H1 (cell line): Measurements from ENCODE around the gene NIPAL3. TPM values are rescaled to one million over a fixed set of nuclear protein-coding genes. Genes with fewer than 3 reads are reported as not detected.

Source experiments
- CTCF ChIA-PET: fragments of 300-600 bp; sonication (Branson Sonifier 250); formaldehyde crosslinking; loops from one replicate; lab custom pipeline; 2021; ENCODE audit not compliant: partially characterized antibody; lab: Charles Lee
- POLR2A ChIA-PET: fragments of 300-600 bp; sonication (Branson Sonifier 250); formaldehyde crosslinking; loops from one replicate; lab custom pipeline; 2021; ENCODE audit warnings: inconsistent platforms; ENCODE audit not compliant: partially characterized antibody; lab: Charles Lee
- DNase-seq, 2 experiments: peaks; one replicate each; pipeline versions ENCODE4 v3.0.0 to v3.0.0-alpha.2; 2010 to 2022; ENCODE audit warnings: low spot score in 2 of 2, low read depth in 1 of 2, mixed read lengths in 1 of 2
- FAIRE-seq: peaks from 2 replicates; lab custom pipeline; 2011; peaks lifted over from hg19 to GRCh38; lab: Jason Lieb, UNC
- H2AFZ ChIP-seq: 2 replicates; pipeline ENCODE4 v1.8.1; 2012; ENCODE audit warnings: low read length, inconsistent platforms
- H2AK5ac ChIP-seq: 2 replicates; pipeline ENCODE4 v1.6.1; 2013; ENCODE audit warnings: low read depth, low read length
- H2BK120ac ChIP-seq: replicated peaks from 2 replicates; pipeline ENCODE3; 2013; ENCODE audit warnings: low read depth, low read length, inconsistent platforms
- H2BK12ac ChIP-seq: 2 replicates; pipeline ENCODE4 v1.6.1; 2013; ENCODE audit warnings: low read depth, low read length
- H2BK15ac ChIP-seq: 2 replicates; pipeline ENCODE4 v1.6.1; 2013; ENCODE audit warnings: low read length
- H2BK20ac ChIP-seq: 2 replicates; pipeline ENCODE4 v1.6.1; 2013; ENCODE audit warnings: low read length
- H2BK5ac ChIP-seq: 2 replicates; pipeline ENCODE4 v1.6.1; 2013; ENCODE audit warnings: low read depth, low read length
- H3K14ac ChIP-seq: 2 replicates; pipeline ENCODE4 v1.6.1; 2013; ENCODE audit warnings: inconsistent platforms; ENCODE audit not compliant: insufficient read length
- H3K18ac ChIP-seq: 2 replicates; pipeline ENCODE4 v1.6.1; 2013; ENCODE audit warnings: low read length; ENCODE audit errors: extremely low read depth
- H3K23ac ChIP-seq: 2 replicates; pipeline ENCODE4 v1.6.1; 2013; ENCODE audit warnings: inconsistent platforms; ENCODE audit not compliant: insufficient read length
- H3K23me2 ChIP-seq: 2 replicates; pipeline ENCODE4 v1.6.1; 2013; ENCODE audit warnings: low read depth, low read length
- H3K27ac ChIP-seq: 2 replicates; pipeline ENCODE4 v1.6.1; 2011; ENCODE audit warnings: low read depth, low read length, inconsistent platforms
- H3K27me3 ChIP-seq, 4 experiments: replicated peaks in 1 of 4; 1 replicate in 1 of 4; 2 replicates in 3 of 4; pipeline versions ENCODE4 v1.6.1 to v1.8.1; 2011 to 2013; ENCODE audit warnings: low read length in 3 of 4, mild to moderate bottlenecking in 3 of 4, inconsistent platforms in 2 of 4, mixed read lengths in 2 of 4, moderate library complexity in 1 of 4; ENCODE audit not compliant: control insufficient read depth in 3 of 4, insufficient read depth in 3 of 4; ENCODE audit errors: extremely low read depth in 1 of 4
- H3K36me3 ChIP-seq, 4 experiments: 2 replicates each; pipeline versions ENCODE4 v1.6.1 to v1.8.1; 2011 to 2013; ENCODE audit warnings: mild to moderate bottlenecking in 4 of 4, low read length in 3 of 4, moderate library complexity in 2 of 4, control low read depth in 1 of 4, inconsistent platforms in 1 of 4; ENCODE audit not compliant: insufficient read depth in 4 of 4, control insufficient read depth in 2 of 4
- H3K4ac ChIP-seq: replicated peaks from 2 replicates; pipeline ENCODE3; 2013; ENCODE audit warnings: low read length, low read depth, mixed read lengths, inconsistent platforms; ENCODE audit not compliant: insufficient read length
- H3K4me1 ChIP-seq, 4 experiments: replicated peaks in 1 of 4; 1 replicate in 1 of 4; 2 replicates in 3 of 4; pipeline versions ENCODE4 v1.6.1 to v1.8.1; 2011 to 2013; ENCODE audit warnings: low read length in 3 of 4, inconsistent platforms in 2 of 4, mixed read lengths in 1 of 4; ENCODE audit not compliant: insufficient read depth in 4 of 4, control insufficient read depth in 3 of 4
- H3K4me2 ChIP-seq, 2 experiments: 2 replicates each; pipeline versions ENCODE4 v1.6.1 to v1.8.1; 2011 to 2013; ENCODE audit warnings: low read depth in 2 of 2, low read length in 2 of 2, control low read depth in 1 of 2, inconsistent platforms in 1 of 2, mild to moderate bottlenecking in 1 of 2; ENCODE audit not compliant: insufficient read depth in 1 of 2
- H3K4me3 ChIP-seq, 4 experiments: fragments of 200-600, 300-600 bp in 1 of 4; sonication (generic), shearing (Covaris generic), sonication (Bioruptor Twin) in 1 of 4; 2 replicates each; pipeline versions ENCODE4 v1.5.1 to v1.8.1; 2011 to 2016; ENCODE audit warnings: low read length in 4 of 4, low read depth in 3 of 4, control low read depth in 2 of 4, inconsistent platforms in 2 of 4, mild to moderate bottlenecking in 2 of 4, mixed read lengths in 1 of 4, moderate library complexity in 1 of 4; ENCODE audit not compliant: insufficient read depth in 2 of 4; ENCODE audit errors: extremely low read depth in 1 of 4
- H3K56ac ChIP-seq: replicated peaks from 2 replicates; pipeline ENCODE3; 2013; ENCODE audit warnings: low read depth, mild to moderate bottlenecking, mixed read lengths, low read length, inconsistent platforms; ENCODE audit not compliant: insufficient read length
- H3K79me1 ChIP-seq: 2 replicates; pipeline ENCODE4 v1.6.1; 2013; ENCODE audit warnings: low read depth, low read length, control low read depth
- H3K79me2 ChIP-seq, 2 experiments: 2 replicates each; pipeline versions ENCODE4 v1.6.1 to v1.8.1; 2012 to 2013; ENCODE audit warnings: low read length in 2 of 2, mild to moderate bottlenecking in 2 of 2, inconsistent platforms in 1 of 2; ENCODE audit not compliant: insufficient read depth in 2 of 2, control insufficient read depth in 1 of 2
- H3K9ac ChIP-seq, 4 experiments: replicated peaks in 1 of 4; 1 replicate in 1 of 4; 2 replicates in 3 of 4; pipeline versions ENCODE4 v1.6.1 to v1.8.1; 2011 to 2013; ENCODE audit warnings: low read depth in 3 of 4, low read length in 3 of 4, control low read depth in 2 of 4, mild to moderate bottlenecking in 2 of 4, moderate library complexity in 2 of 4, inconsistent platforms in 1 of 4; ENCODE audit errors: extremely low read depth in 1 of 4
- H3K9me3 ChIP-seq, 2 experiments: 2 replicates each; pipeline versions ENCODE4 v1.6.1 to v1.8.1; 2012 to 2013; ENCODE audit warnings: mild to moderate bottlenecking in 2 of 2, moderate library complexity in 2 of 2, control low read depth in 1 of 2, inconsistent platforms in 1 of 2, low read depth in 1 of 2, low read length in 1 of 2, mixed read lengths in 1 of 2; ENCODE audit not compliant: insufficient read depth in 2 of 2
- H4K20me1 ChIP-seq, 2 experiments: replicated peaks in 1 of 2; 2 replicates each; pipeline versions ENCODE3 to v1.8.1; 2011 to 2013; ENCODE audit warnings: inconsistent platforms in 2 of 2, low read length in 2 of 2, mild to moderate bottlenecking in 1 of 2; ENCODE audit not compliant: insufficient read depth in 2 of 2, control insufficient read depth in 1 of 2
- H4K5ac ChIP-seq: 2 replicates; pipeline ENCODE4 v1.6.1; 2013; ENCODE audit warnings: low read length, low read depth, mixed read lengths, inconsistent platforms; ENCODE audit not compliant: insufficient read length
- H4K8ac ChIP-seq: 2 replicates; pipeline ENCODE4 v1.8.0; 2013; ENCODE audit warnings: mild to moderate bottlenecking, moderate library complexity, low read length, inconsistent platforms; ENCODE audit not compliant: insufficient read depth; ENCODE audit errors: extremely low read depth
- H4K91ac ChIP-seq: replicated peaks from 2 replicates; pipeline ENCODE3; 2013; ENCODE audit warnings: low read length, mixed read lengths, inconsistent platforms; ENCODE audit not compliant: insufficient read length
- WGBS, 2 experiments: shearing (Covaris generic) in 1 of 2; methylation state at CpG; one replicate each; pipeline versions ENCODE4 v1.1.6 to v1.1.7; 2013 to 2015; ENCODE audit warnings: low lambda C conversion rate in 2 of 2, mixed read lengths in 2 of 2, inconsistent platforms in 1 of 2, low coverage in 1 of 2, missing lambda C conversion rate in 1 of 2; ENCODE audit not compliant: insufficient replicate concordance in 2 of 2, insufficient coverage in 1 of 2, insufficient read length in 1 of 2; ENCODE audit errors: extremely low coverage in 1 of 2, missing lambda C conversion rate in 1 of 2; 5-methylcytosine and 5-hydroxymethylcytosine counted together
- polyA plus RNA-seq, 7 experiments: library from polyadenylated mRNA; depleted of rRNA in 3 of 7; stranded (reverse) in 5 of 7; unstranded in 2 of 7; fragments of >200 nt in 5 of 7; fragments of 200-250 nt in 2 of 7; gene quantifications; 1 replicate in 5 of 7; 2 replicates in 1 of 7; 4 replicates in 1 of 7; pipeline versions ENCODE4 v1.2.1 to v1.2.3, GENCODE V29; 2011 to 2013; ENCODE audit warnings: missing spikeins in 2 of 7, mixed read lengths in 2 of 7
- total RNA-seq: library from RNA; stranded (reverse); fragmentation: NEBNext Ultra II Directional; extraction: Animal tissue kit (Norgen Biotek cat#: 25700); gene quantifications from 2 replicates; pipeline ENCODE4 v1.2.1, GENCODE V29; 2021

Gene NIPAL3
- total and polyA plus RNA-seq, 2 of the 8 experiments (the other 6 are each of a cell fraction or from before 2014, with no cell fraction given) = 8.8 to 11.0 TPM

GRCh38 chr1:24501371-24502064 lies 85.9 kb downstream of the NIPAL3 start:
- Histone ChIP-seq H3K27ac (no peak overlapping the region), H3K56ac (no peak overlapping the region), H3K23me2 (peaks cover 11% of the 10 kb centered on the region), H2BK15ac (0 out of 2 replicates have a peak overlapping the region, but pooled peaks have one; percentile 74), H2BK120ac (no peak overlapping the region), H2AFZ (0 out of 2 replicates have a peak overlapping the region, but pooled peaks have one; percentile 4), H4K8ac (no peak overlapping the region), H2BK20ac (no peak overlapping the region), H3K14ac (no peak overlapping the region), H3K23ac (no peak overlapping the region), H3K27me3 (peaks cover 0 to 7% (median 0%) of the 10 kb centered on the region in 4 experiments; a peak in 3 of 7 replicates), H3K79me2 (no peaks in the 10 kb centered on the region), H3K9ac (no peak overlapping the region; a peak in 1 of 7 replicates), H4K20me1 (no peaks in the 10 kb centered on the region), H4K5ac (no peak overlapping the region), H3K18ac (0 out of 2 replicates have a peak overlapping the region, but pooled peaks have one; percentile 24), H3K4ac (no peak overlapping the region), H4K91ac (no peak overlapping the region), H3K4me3 (peak overlapping the region; percentile 80 to 95 (median 86)), H2AK5ac (0 out of 2 replicates have a peak overlapping the region, but pooled peaks have one; percentile 47), H3K9me3 (no peaks in the 10 kb centered on the region), H3K36me3 (no peaks in the 10 kb centered on the region), H3K4me1 (peaks cover 0 to 16% (median 7%) of the 10 kb centered on the region in 4 experiments; a peak in 4 of 7 replicates), H2BK5ac (peak overlapping the region; percentile 62), H2BK12ac (peak overlapping the region; percentile 3; the same call in 1 of the 2 replicates), H3K4me2 (peak overlapping the region; percentile 90 to 96), H3K79me1 (no peaks in the 10 kb centered on the region)
- ChIA-PET CTCF (interaction anchor here (0.6 to 3.0 kb wide), 12 partner anchors 10 to 1729 kb away, joined by 3 to 15 read pairs (median 3); no protein-coding TSS in a partner anchor), POLR2A (interaction anchor here (0.7 to 1.6 kb wide), 7 partner anchors 13 to 109 kb away, joined by 3 to 5 read pairs (median 4); partner anchors contain the start of gene NIPAL3)
- DNase-seq (no peak), FAIRE-seq (no peak)
- 74% methylated on average over 16 of the region's 16 CpGs; no CpG with 5 or more reads in 1 of the 2 experiments for WGBS, 2 experiments
